H1 (cell line): ENCODE data around the gene C13orf42. TPM values are rescaled to one million over a fixed set of nuclear protein-coding genes. Genes with fewer than 3 reads are reported as not detected.

ENCODE experiments used
- CTCF ChIA-PET: fragments of 300-600 bp; sonication (Branson Sonifier 250); formaldehyde crosslinking; loops from one replicate; lab custom pipeline; 2021; ENCODE audit not compliant: partially characterized antibody; lab: Charles Lee
- POLR2A ChIA-PET: fragments of 300-600 bp; sonication (Branson Sonifier 250); formaldehyde crosslinking; loops from one replicate; lab custom pipeline; 2021; ENCODE audit warnings: inconsistent platforms; ENCODE audit not compliant: partially characterized antibody; lab: Charles Lee
- DNase-seq, 2 experiments: peaks; one replicate each; pipeline versions ENCODE4 v3.0.0 to v3.0.0-alpha.2; 2010 to 2022; ENCODE audit warnings: low spot score in 2 of 2, low read depth in 1 of 2, mixed read lengths in 1 of 2
- FAIRE-seq: peaks from 2 replicates; lab custom pipeline; 2011; peaks lifted over from hg19 to GRCh38; lab: Jason Lieb, UNC
- H2AFZ ChIP-seq: 2 replicates; pipeline ENCODE4 v1.8.1; 2012; ENCODE audit warnings: low read length, inconsistent platforms
- H2AK5ac ChIP-seq: 2 replicates; pipeline ENCODE4 v1.6.1; 2013; ENCODE audit warnings: low read depth, low read length
- H2BK120ac ChIP-seq: replicated peaks from 2 replicates; pipeline ENCODE3; 2013; ENCODE audit warnings: low read depth, low read length, inconsistent platforms
- H2BK12ac ChIP-seq: 2 replicates; pipeline ENCODE4 v1.6.1; 2013; ENCODE audit warnings: low read depth, low read length
- H2BK15ac ChIP-seq: 2 replicates; pipeline ENCODE4 v1.6.1; 2013; ENCODE audit warnings: low read length
- H2BK20ac ChIP-seq: 2 replicates; pipeline ENCODE4 v1.6.1; 2013; ENCODE audit warnings: low read length
- H2BK5ac ChIP-seq: 2 replicates; pipeline ENCODE4 v1.6.1; 2013; ENCODE audit warnings: low read depth, low read length
- H3K14ac ChIP-seq: 2 replicates; pipeline ENCODE4 v1.6.1; 2013; ENCODE audit warnings: inconsistent platforms; ENCODE audit not compliant: insufficient read length
- H3K18ac ChIP-seq: 2 replicates; pipeline ENCODE4 v1.6.1; 2013; ENCODE audit warnings: low read length; ENCODE audit errors: extremely low read depth
- H3K23ac ChIP-seq: 2 replicates; pipeline ENCODE4 v1.6.1; 2013; ENCODE audit warnings: inconsistent platforms; ENCODE audit not compliant: insufficient read length
- H3K23me2 ChIP-seq: 2 replicates; pipeline ENCODE4 v1.6.1; 2013; ENCODE audit warnings: low read depth, low read length
- H3K27ac ChIP-seq: 2 replicates; pipeline ENCODE4 v1.6.1; 2011; ENCODE audit warnings: low read depth, low read length, inconsistent platforms
- H3K27me3 ChIP-seq, 4 experiments: replicated peaks in 1 of 4; 1 replicate in 1 of 4; 2 replicates in 3 of 4; pipeline versions ENCODE4 v1.6.1 to v1.8.1; 2011 to 2013; ENCODE audit warnings: low read length in 3 of 4, mild to moderate bottlenecking in 3 of 4, inconsistent platforms in 2 of 4, mixed read lengths in 2 of 4, moderate library complexity in 1 of 4; ENCODE audit not compliant: control insufficient read depth in 3 of 4, insufficient read depth in 3 of 4; ENCODE audit errors: extremely low read depth in 1 of 4
- H3K36me3 ChIP-seq, 4 experiments: 2 replicates each; pipeline versions ENCODE4 v1.6.1 to v1.8.1; 2011 to 2013; ENCODE audit warnings: mild to moderate bottlenecking in 4 of 4, low read length in 3 of 4, moderate library complexity in 2 of 4, control low read depth in 1 of 4, inconsistent platforms in 1 of 4; ENCODE audit not compliant: insufficient read depth in 4 of 4, control insufficient read depth in 2 of 4
- H3K4ac ChIP-seq: replicated peaks from 2 replicates; pipeline ENCODE3; 2013; ENCODE audit warnings: low read length, low read depth, mixed read lengths, inconsistent platforms; ENCODE audit not compliant: insufficient read length
- H3K4me1 ChIP-seq, 4 experiments: replicated peaks in 1 of 4; 1 replicate in 1 of 4; 2 replicates in 3 of 4; pipeline versions ENCODE4 v1.6.1 to v1.8.1; 2011 to 2013; ENCODE audit warnings: low read length in 3 of 4, inconsistent platforms in 2 of 4, mixed read lengths in 1 of 4; ENCODE audit not compliant: insufficient read depth in 4 of 4, control insufficient read depth in 3 of 4
- H3K4me2 ChIP-seq, 2 experiments: 2 replicates each; pipeline versions ENCODE4 v1.6.1 to v1.8.1; 2011 to 2013; ENCODE audit warnings: low read depth in 2 of 2, low read length in 2 of 2, control low read depth in 1 of 2, inconsistent platforms in 1 of 2, mild to moderate bottlenecking in 1 of 2; ENCODE audit not compliant: insufficient read depth in 1 of 2
- H3K4me3 ChIP-seq, 4 experiments: fragments of 200-600, 300-600 bp in 1 of 4; sonication (generic), shearing (Covaris generic), sonication (Bioruptor Twin) in 1 of 4; 2 replicates each; pipeline versions ENCODE4 v1.5.1 to v1.8.1; 2011 to 2016; ENCODE audit warnings: low read length in 4 of 4, low read depth in 3 of 4, control low read depth in 2 of 4, inconsistent platforms in 2 of 4, mild to moderate bottlenecking in 2 of 4, mixed read lengths in 1 of 4, moderate library complexity in 1 of 4; ENCODE audit not compliant: insufficient read depth in 2 of 4; ENCODE audit errors: extremely low read depth in 1 of 4
- H3K56ac ChIP-seq: replicated peaks from 2 replicates; pipeline ENCODE3; 2013; ENCODE audit warnings: low read depth, mild to moderate bottlenecking, mixed read lengths, low read length, inconsistent platforms; ENCODE audit not compliant: insufficient read length
- H3K79me1 ChIP-seq: 2 replicates; pipeline ENCODE4 v1.6.1; 2013; ENCODE audit warnings: low read depth, low read length, control low read depth
- H3K79me2 ChIP-seq, 2 experiments: 2 replicates each; pipeline versions ENCODE4 v1.6.1 to v1.8.1; 2012 to 2013; ENCODE audit warnings: low read length in 2 of 2, mild to moderate bottlenecking in 2 of 2, inconsistent platforms in 1 of 2; ENCODE audit not compliant: insufficient read depth in 2 of 2, control insufficient read depth in 1 of 2
- H3K9ac ChIP-seq, 4 experiments: replicated peaks in 1 of 4; 1 replicate in 1 of 4; 2 replicates in 3 of 4; pipeline versions ENCODE4 v1.6.1 to v1.8.1; 2011 to 2013; ENCODE audit warnings: low read depth in 3 of 4, low read length in 3 of 4, control low read depth in 2 of 4, mild to moderate bottlenecking in 2 of 4, moderate library complexity in 2 of 4, inconsistent platforms in 1 of 4; ENCODE audit errors: extremely low read depth in 1 of 4
- H3K9me3 ChIP-seq, 2 experiments: 2 replicates each; pipeline versions ENCODE4 v1.6.1 to v1.8.1; 2012 to 2013; ENCODE audit warnings: mild to moderate bottlenecking in 2 of 2, moderate library complexity in 2 of 2, control low read depth in 1 of 2, inconsistent platforms in 1 of 2, low read depth in 1 of 2, low read length in 1 of 2, mixed read lengths in 1 of 2; ENCODE audit not compliant: insufficient read depth in 2 of 2
- H4K20me1 ChIP-seq, 2 experiments: replicated peaks in 1 of 2; 2 replicates each; pipeline versions ENCODE3 to v1.8.1; 2011 to 2013; ENCODE audit warnings: inconsistent platforms in 2 of 2, low read length in 2 of 2, mild to moderate bottlenecking in 1 of 2; ENCODE audit not compliant: insufficient read depth in 2 of 2, control insufficient read depth in 1 of 2
- H4K5ac ChIP-seq: 2 replicates; pipeline ENCODE4 v1.6.1; 2013; ENCODE audit warnings: low read length, low read depth, mixed read lengths, inconsistent platforms; ENCODE audit not compliant: insufficient read length
- H4K8ac ChIP-seq: 2 replicates; pipeline ENCODE4 v1.8.0; 2013; ENCODE audit warnings: mild to moderate bottlenecking, moderate library complexity, low read length, inconsistent platforms; ENCODE audit not compliant: insufficient read depth; ENCODE audit errors: extremely low read depth
- H4K91ac ChIP-seq: replicated peaks from 2 replicates; pipeline ENCODE3; 2013; ENCODE audit warnings: low read length, mixed read lengths, inconsistent platforms; ENCODE audit not compliant: insufficient read length
- BACH1 ChIP-seq: IDR thresholded peaks from 2 replicates; pipeline ENCODE4 v1.6.1; 2012; ENCODE audit warnings: low read length, improper control_type of control experiment
- CBX8 ChIP-seq: fragments of 300-800, 300-1000 bp; sonication (generic); IDR thresholded peaks from 2 replicates; pipeline ENCODE4 v1.7.1; 2016; ENCODE audit warnings: low read depth, low read length, borderline replicate concordance
- CREB1 ChIP-seq: IDR thresholded peaks from 2 replicates; pipeline ENCODE4 v1.6.1; 2012; ENCODE audit warnings: inconsistent platforms
- KDM4A ChIP-seq: IDR thresholded peaks from one replicate; pipeline ENCODE4 v1.7.1; 2012; ENCODE audit warnings: low read depth, mild to moderate bottlenecking, moderate library complexity, low read length, inconsistent platforms; ENCODE audit not compliant: severe bottlenecking
- POLR2A ChIP-seq, 2 experiments: IDR thresholded peaks; 1 replicate in 1 of 2; 2 replicates in 1 of 2; pipeline ENCODE4 v1.6.1; 2011; ENCODE audit warnings: low read depth in 2 of 2, low read length in 2 of 2, mild to moderate bottlenecking in 2 of 2; ENCODE audit errors: control extremely low read depth in 1 of 2
- POU5F1 ChIP-seq: IDR thresholded peaks from 2 replicates; pipeline ENCODE4 v1.6.1; 2011; ENCODE audit warnings: low read depth, mild to moderate bottlenecking, low read length, moderate library complexity
- RNF2 ChIP-seq: fragments of 200-900, 300-1000 bp; sonication (generic); IDR thresholded peaks from 2 replicates; pipeline ENCODE4 v1.7.1; 2016; ENCODE audit warnings: borderline replicate concordance, low read depth, mild to moderate bottlenecking, antibody characterized with exemption, low read length; ENCODE audit not compliant: poor library complexity, severe bottlenecking; ENCODE audit errors: missing control alignments
- SIN3A ChIP-seq, 2 experiments: IDR thresholded peaks in 1 of 2; conservative IDR thresholded peaks in 1 of 2; 2 replicates each; pipeline ENCODE4 v1.6.1; 2011 to 2012; ENCODE audit warnings: low read length in 2 of 2, improper control_type of control experiment in 1 of 2, low read depth in 1 of 2, mild to moderate bottlenecking in 1 of 2
- WGBS, 2 experiments: shearing (Covaris generic) in 1 of 2; methylation state at CpG; one replicate each; pipeline versions ENCODE4 v1.1.6 to v1.1.7; 2013 to 2015; ENCODE audit warnings: low lambda C conversion rate in 2 of 2, mixed read lengths in 2 of 2, inconsistent platforms in 1 of 2, low coverage in 1 of 2, missing lambda C conversion rate in 1 of 2; ENCODE audit not compliant: insufficient replicate concordance in 2 of 2, insufficient coverage in 1 of 2, insufficient read length in 1 of 2; ENCODE audit errors: extremely low coverage in 1 of 2, missing lambda C conversion rate in 1 of 2; 5-methylcytosine and 5-hydroxymethylcytosine counted together
- polyA plus RNA-seq, 7 experiments: library from polyadenylated mRNA; depleted of rRNA in 3 of 7; stranded (reverse) in 5 of 7; unstranded in 2 of 7; fragments of >200 nt in 5 of 7; fragments of 200-250 nt in 2 of 7; gene quantifications; 1 replicate in 5 of 7; 2 replicates in 1 of 7; 4 replicates in 1 of 7; pipeline versions ENCODE4 v1.2.1 to v1.2.3, GENCODE V29; 2011 to 2013; ENCODE audit warnings: missing spikeins in 2 of 7, mixed read lengths in 2 of 7
- total RNA-seq: library from RNA; stranded (reverse); fragmentation: NEBNext Ultra II Directional; extraction: Animal tissue kit (Norgen Biotek cat#: 25700); gene quantifications from 2 replicates; pipeline ENCODE4 v1.2.1, GENCODE V29; 2021

The C13orf42 gene
- total and polyA plus RNA-seq, 2 of the 8 experiments (the other 6 are each of a cell fraction or from before 2014, with no cell fraction given): 9.9 to 10.1 TPM

DNA sequence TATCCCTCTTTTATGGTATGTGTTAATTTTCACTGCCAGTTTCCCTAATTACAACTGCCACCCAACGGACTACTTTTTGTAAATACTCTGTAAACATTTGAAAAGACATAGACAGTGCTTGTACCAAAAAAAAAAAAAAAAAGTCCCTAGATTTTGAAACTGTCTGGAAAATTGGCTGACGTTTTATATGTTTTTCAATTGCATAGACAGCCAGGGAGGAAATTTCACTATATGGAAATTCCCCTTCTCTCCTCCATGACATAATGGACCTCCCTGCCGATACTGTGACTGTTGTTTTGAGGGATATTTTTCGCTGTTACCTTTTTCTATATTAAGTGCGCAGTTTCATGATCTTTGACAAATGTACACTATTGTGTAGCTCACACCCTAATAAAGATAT, 43.4 kb downstream of the C13orf42 start:
- TF ChIP-seq RNF2 (no peak), KDM4A (no peak), CREB1 (no peak), CBX8 (no peak), POLR2A (IDR thresholded peaks at IDR 0.05; ENCODE audit: control extremely low read depth in 1 of 2, low read depth in 2 of 2, low read length in 2 of 2) (no peak), POU5F1 (no peak), BACH1 (no peak), SIN3A (conservative IDR thresholded peaks at IDR 0.05 in 1 of 2, IDR thresholded peaks at IDR 0.05 in 1 of 2; ENCODE audit: low read depth in 1 of 2, low read length in 2 of 2) (no peak)
- Histone ChIP-seq H3K23ac (no peak overlapping the region), H3K27me3 (no peaks in the 10 kb centered on the region; a peak in 1 of 7 replicates), H2BK120ac (no peak overlapping the region), H2AK5ac (no peak overlapping the region), H2BK12ac (no peak overlapping the region), H3K79me1 (no peaks in the 10 kb centered on the region), H3K14ac (no peak overlapping the region), H3K4me2 (no peak overlapping the region), H3K23me2 (no peaks in the 10 kb centered on the region; the same call in 1 of the 2 replicates), H3K79me2 (no peaks in the 10 kb centered on the region), H3K36me3 (no peaks in the 10 kb centered on the region), H2BK15ac (no peak overlapping the region), H2AFZ (no peak overlapping the region), H3K56ac (no peak overlapping the region), H4K91ac (no peak overlapping the region), H3K4me1 (peaks cover 0 to 3% (median 2%) of the 10 kb centered on the region in 4 experiments; a peak in 3 of 7 replicates), H2BK20ac (no peak overlapping the region), H3K18ac (no peak overlapping the region), H4K5ac (no peak overlapping the region), H3K9me3 (no peaks in the 10 kb centered on the region), H3K4ac (no peak overlapping the region), H4K20me1 (no peaks in the 10 kb centered on the region), H3K27ac (no peak overlapping the region), H2BK5ac (no peak overlapping the region), H3K9ac (no peak overlapping the region), H3K4me3 (no peak overlapping the region), H4K8ac (no peak overlapping the region)
- 83% methylated on average over 5 of the region's 5 CpGs; no CpG with 5 or more reads in 1 of the 2 experiments for WGBS, 2 experiments
- FAIRE-seq: no peak
- CTCF ChIA-PET: interaction anchor here (0.6 to 4.9 kb wide), 10 partner anchors 11 to 1114 kb away, joined by 3 to 50 read pairs (median 8); no protein-coding TSS in a partner anchor
- no peak for DNase-seq
- POLR2A ChIA-PET: interaction anchor here (0.6 kb wide), 1 partner anchor 38 kb away, joined by 3 read pairs; no protein-coding TSS in a partner anchor
